ENCODE measurements around the gene KCNH4.
A peak's percentile ranks its signal among the peaks of the same experiment; 100 is the strongest.

Gene KCNH4

DNA sequence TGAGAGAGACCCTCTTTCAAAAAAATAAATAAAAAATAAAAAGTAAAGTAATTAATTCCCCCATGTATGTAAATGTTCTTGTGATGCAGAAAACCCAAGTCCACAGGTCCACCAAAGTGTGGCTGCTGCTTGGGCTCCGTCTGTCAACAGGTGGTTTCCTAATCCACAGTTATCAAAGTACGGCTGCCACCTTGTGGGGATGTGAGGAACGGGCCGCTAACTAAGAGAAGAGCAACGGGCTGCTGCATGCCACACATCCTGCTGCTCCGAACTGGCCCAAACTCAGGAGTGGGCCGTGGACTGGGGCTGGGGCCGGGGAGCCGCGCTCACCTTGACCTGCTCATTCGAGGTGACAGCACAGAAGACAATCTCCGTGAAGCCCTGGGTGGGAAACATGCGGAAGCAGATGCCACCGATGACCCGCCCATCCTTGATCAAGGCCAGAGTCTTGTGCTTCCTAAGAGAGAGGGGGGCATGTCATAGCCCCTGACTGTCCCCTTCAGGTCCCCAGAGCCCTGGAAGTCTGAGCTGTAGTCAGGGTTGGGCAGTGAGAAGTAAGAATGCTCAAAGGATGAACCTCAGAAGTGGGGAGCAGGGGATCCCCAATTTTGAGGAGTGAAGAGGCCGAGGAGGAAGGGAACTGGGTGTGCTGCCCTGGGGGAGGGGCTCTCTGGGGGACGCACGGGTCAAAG lies 64.1 kb downstream of the KCNH4 start:
- DNase-seq: peak; percentile 89 to 92 (median 90)

GRCh38 chr17:42114118-42114517 lies 66.8 kb downstream of the KCNH4 start:
- DNase-seq: no peak

DNA sequence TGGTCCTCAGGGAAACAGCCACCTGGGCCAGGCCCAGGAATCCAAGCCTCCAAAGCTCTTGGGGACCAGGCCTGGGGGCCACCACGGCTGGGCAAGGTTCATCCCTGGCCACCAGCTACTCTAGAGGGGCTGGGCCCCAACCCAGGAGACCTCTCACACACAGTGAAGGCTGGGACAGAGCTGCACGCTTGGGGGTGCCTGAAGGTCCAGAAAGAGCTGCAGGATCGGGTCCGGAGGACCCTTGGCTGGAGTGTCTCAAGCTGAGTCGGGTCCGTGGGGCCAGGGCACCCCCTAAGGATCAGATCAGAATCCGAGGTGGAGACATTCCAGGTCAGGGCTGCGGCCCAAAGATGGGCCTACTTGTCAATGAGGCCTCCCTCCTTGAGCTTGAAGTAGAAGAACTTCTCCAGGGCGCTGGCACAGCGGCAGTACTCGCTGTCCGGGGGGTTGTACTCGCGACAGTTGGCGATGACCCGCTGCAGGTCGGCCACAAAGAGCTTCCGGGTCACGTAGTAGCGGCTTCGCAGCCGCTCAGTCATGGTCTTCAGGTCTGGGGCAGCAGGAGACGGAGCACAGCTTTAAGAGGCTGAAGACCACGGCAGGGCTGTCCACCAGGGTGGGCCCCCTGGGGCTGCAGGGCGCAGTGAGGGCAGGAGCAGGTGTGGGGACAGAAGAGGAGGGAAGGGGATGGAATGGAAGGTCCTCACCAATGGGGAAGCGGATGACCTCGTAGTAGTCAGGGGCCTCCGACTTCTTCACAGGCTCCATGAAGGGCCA lies 67.5 kb downstream of the KCNH4 start:
- DNase-seq: no peak

DNA sequence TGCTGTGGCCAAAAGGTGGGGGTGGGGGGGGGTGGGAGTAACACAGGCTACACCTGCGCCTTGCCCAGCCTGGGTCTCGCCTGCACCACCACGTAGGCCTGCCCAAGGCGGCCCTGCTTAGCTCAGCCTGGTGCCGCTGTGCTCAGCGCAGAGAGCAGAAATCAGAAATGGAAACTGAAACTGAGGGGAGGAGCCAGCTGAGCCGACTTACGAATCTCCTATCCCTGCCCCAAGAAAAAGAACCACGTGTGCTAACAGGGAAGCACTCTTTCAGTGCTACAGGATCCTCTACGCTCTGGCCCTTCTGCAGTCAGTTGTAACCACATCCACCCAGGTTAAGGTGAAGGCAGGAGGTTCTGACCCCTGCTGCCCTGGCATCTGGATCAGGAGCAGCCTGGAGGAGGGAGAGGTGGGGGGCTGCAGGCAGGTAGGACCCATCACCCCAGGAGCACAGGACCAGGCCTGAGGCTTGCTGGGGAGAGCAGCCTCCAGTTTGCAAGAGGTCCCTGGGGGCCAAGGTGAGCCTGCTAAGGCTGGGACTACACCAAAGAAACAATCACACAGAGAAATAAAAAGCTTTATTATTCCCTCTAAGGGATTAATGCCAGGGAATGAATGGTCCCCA lies 68.3 kb downstream of the KCNH4 start, which contains the start of gene DHX58:
TSS of gene DHX58 (minus strand) at position 163 of the 625 bp plus-strand sequence. CDS start 822 bp downstream, outside the sequence.
- DNase-seq: peak; percentile 93 to 97 (median 96)

DNA sequence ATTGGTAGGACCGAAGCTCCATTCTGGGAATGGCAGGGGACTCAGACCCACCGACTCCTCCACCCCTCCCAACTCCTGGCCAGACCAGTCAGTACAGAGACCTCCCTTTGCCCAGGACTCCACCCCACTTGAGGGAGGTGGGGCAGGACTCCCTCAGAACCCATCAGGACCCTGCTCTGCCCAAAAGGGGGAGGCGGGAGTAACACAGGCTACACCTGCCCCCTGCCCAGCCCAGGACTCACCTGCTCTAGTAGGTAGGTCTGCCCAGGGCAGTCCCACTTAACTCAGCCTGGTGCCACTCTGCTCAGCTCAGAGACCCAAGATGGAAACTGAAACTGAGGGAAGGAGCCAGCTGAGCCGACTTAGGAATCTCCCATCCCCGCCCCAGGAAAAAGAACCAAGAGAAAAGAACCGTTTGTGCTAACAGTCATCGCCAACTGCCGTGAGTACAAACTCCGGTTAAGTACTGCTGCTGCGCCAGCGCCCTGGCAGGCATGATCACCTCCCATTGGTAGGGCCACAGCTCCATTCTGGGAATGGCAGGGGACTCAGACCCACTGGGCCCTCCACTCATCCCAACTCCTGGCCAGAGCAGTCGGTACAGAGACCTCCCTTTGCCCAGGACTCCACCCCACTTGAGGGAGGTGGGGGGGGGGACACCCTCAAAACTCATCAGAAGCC lies 68.9 kb downstream of the KCNH4 start:
- peak; percentile 93 to 97 (median 96) for DNase-seq

- DNase-seq: no peak
Measured at GRCh38 chr17:42111265-42111636, 69.7 kb downstream of the KCNH4 start.

DNA sequence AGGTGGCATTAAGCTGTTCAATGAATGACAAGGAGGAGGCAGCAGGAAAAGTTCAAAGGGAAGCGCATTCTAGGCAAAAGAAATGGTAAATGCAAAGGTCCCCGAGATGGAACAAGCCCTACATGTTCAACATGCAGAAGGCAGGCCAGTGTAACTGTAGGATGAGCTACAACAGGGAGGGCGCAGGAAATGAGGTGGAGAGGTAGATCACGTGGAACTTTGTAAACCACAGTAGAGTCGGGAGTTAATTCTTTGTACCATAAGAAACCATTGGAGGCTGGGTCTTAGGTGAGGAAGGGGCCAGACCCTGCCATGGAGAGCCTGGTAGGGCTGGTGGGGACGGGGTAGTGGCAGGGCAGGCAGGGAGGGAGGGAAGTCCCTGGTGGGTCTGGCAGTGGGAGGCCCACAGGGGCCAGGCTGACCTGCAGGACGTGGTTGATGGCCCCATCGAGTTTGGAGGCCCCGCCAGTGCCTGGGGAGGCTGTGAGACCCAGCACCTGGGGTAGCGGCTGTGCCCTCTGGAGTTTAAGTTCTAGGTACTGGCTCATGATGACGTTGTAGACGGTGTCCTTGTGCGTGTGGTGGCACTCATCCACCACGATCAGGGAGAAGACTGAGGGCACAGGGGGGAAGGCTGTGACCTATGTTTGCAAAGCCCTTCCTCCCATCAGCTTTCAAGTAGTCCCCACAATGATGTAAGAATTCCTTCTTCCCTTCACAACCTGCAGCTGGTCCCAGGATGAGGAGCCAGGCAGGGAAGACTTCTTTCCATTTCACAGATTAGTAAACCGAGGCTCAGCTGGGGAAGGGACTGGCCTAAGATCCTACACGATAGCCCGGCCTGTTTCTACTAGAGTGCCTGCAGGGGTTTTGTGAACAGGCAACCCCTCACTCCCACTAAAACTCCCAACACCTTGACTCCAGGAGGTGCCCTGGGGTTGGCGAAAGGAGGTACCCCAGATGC lies 70.4 kb downstream of the KCNH4 start:
- DNase-seq: no peak

GRCh38 chr17:42109086-42109485 lies 71.9 kb downstream of the KCNH4 start:
- DNase-seq: no peak

GRCh38 chr17:42107597-42108576 lies 73.1 kb downstream of the KCNH4 start:
- peak; percentile 89 to 97 (median 92) for DNase-seq

GRCh38 chr17:42107124-42107523 lies 73.8 kb downstream of the KCNH4 start:
- no peak for DNase-seq
